C4-2B (cell line): ENCODE measurements around the gene TEX26.
"Not testable (repeated sequence)": the region's sequence is repeated elsewhere in the genome, so short reads cannot be mapped to it uniquely, and the experiment has no call there.

Experiments
- H3K27ac ChIP-seq: fragments of 450-650 bp; 2 replicates; pipeline ENCODE4 v1.5.1; 2017
- CTCF ChIP-seq: fragments of 450-650 bp; conservative IDR thresholded peaks from 2 replicates; pipeline ENCODE4 v1.5.1; 2017; ENCODE audit warnings: mild to moderate bottlenecking
- ZFX ChIP-seq: fragments of 450-650 bp; IDR thresholded peaks from 2 replicates; pipeline ENCODE4 v1.6.1; 2017

TEX26 gene

GRCh38 chr13:30920162-30920909 is 12.1 kb upstream of the TEX26 start:
- no peak for TF ChIP-seq ZFX
- TF ChIP-seq CTCF: no peak
- no peak overlapping the region for H3K27ac ChIP-seq

GRCh38 chr13:30923418-30923817 is 9.0 kb upstream of the TEX26 start:
- TF ChIP-seq CTCF (no peak), ZFX (no peak)
- H3K27ac ChIP-seq: no peak overlapping the region

- TF ChIP-seq ZFX: no peak; the same call in 1 of the 2 replicates
- H3K27ac ChIP-seq: no peak overlapping the region
These were observed 7.7 kb upstream of the TEX26 start for GRCh38 chr13:30924721-30925120.

- TF ChIP-seq ZFX: no peak
- H3K27ac ChIP-seq: no peak overlapping the region
These were observed 7.0 kb upstream of the TEX26 start for GRCh38 chr13:30925429-30925828.

- no peak for TF ChIP-seq CTCF
- TF ChIP-seq ZFX: no peak
- H3K27ac ChIP-seq: no peak overlapping the region
These were observed 5.7 kb upstream of the TEX26 start for GRCh38 chr13:30926781-30927180.

- not testable (repeated sequence) for H3K27ac ChIP-seq
These were observed 5.3 kb upstream of the TEX26 start for GRCh38 chr13:30927188-30927587.

GRCh38 chr13:30927595-30927994 is 4.9 kb upstream of the TEX26 start:
- no peak for TF ChIP-seq ZFX
- TF ChIP-seq CTCF: no peak
- no peak overlapping the region for H3K27ac ChIP-seq

- no peak overlapping the region for H3K27ac ChIP-seq
- no peak for TF ChIP-seq CTCF
- no peak for TF ChIP-seq ZFX
These were observed 3.5 kb upstream of the TEX26 start for GRCh38 chr13:30928978-30929377.

- no peak overlapping the region for H3K27ac ChIP-seq
- no peak for TF ChIP-seq ZFX
- no peak for TF ChIP-seq CTCF
These were observed 856 bp downstream of the TEX26 start for GRCh38 chr13:30933354-30933670.
